Measurements from ENCODE around the gene SYNJ2.

The SYNJ2 gene

DNA sequence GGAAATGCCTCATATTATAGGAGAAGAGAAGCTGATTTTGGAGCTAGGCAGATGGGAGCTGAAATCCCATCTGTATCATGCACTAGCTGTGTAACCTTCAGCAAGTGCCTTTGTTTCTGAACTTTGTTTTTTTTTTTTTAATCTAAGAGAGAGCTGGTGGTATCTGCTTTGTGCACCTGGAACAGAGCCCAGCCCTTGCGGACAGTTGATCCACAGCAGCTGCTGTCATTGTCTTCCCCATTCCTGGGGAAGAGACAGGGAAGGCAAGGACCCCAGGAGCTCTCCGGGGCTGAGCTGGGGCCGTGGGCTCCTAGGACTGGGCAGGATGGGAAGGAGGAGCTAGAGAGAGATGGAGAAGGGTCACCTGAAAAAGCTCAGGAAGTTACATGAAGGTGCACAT, 92.1 kb downstream of the SYNJ2 start:
- Mint-ChIP-seq H3K9me3 (no peaks in the 10 kb centered on the region), H3K27ac (no peak overlapping the region), H3K4me3 (no peak overlapping the region), H3K27me3 (no peaks in the 10 kb centered on the region), H3K36me3 (ENCODE audit: insufficient read depth) (peaks cover 20% of the 10 kb centered on the region), H3K4me1 (ENCODE audit: low read depth in 2 of 2) (peaks cover 4 to 10% of the 10 kb centered on the region in 2 donors)
- ATAC-seq (replicated peaks) (no peak), DNase-seq (no peak)

DNA sequence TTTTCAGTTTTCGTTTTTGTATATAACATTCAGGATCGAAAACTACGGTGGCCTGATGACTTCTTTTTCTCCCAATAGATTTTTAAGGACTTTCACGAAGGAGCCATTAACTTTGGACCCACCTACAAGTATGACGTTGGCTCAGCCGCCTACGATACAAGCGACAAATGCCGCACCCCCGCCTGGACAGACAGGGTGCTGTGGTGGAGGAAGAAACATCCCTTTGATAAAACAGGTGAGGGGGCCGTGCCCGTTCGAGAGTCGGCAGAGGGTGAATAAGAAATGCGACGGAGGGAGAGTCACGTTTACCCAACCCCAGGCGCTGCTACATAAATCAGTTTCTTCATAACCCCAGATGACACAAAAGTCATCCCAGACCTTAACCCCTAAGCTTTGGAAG, 94.9 kb downstream of the SYNJ2 start:
- H3K27me3 Mint-ChIP-seq, result no peaks in the 10 kb centered on the region
- no peak overlapping the region for H3K27ac Mint-ChIP-seq
- no peak for ATAC-seq (replicated peaks)
- H3K9me3 Mint-ChIP-seq, result no peaks in the 10 kb centered on the region
- peaks cover 38% of the 10 kb centered on the region for H3K36me3 Mint-ChIP-seq (ENCODE audit: insufficient read depth)
- DNase-seq, result no peak
- H3K4me3 Mint-ChIP-seq, result no peak overlapping the region
- H3K4me1 Mint-ChIP-seq (ENCODE audit: low read depth in 2 of 2), result peaks cover 4 to 5% of the 10 kb centered on the region in 2 donors

DNA sequence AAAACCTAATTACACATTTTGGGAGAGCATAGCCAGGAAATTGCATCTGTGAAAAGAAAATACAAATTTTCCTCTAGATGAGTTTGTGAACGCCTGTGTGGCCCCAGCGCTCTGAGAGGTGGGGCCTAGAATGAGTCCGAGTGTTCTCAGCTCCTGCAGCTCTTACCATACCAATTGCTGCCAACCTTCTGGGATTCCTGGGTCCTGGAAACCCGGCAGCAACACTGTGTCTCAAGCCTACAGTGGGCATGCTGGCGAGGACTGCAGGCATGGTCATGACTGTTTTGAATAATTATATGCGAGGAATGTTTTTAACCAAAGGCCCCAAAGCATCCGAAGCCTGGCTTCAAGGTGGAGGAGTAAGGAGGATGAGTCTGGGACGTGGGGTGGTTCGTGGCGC, 96.0 kb downstream of the SYNJ2 start:
- ATAC-seq (replicated peaks) (no peak), DNase-seq (no peak)
- H3K9me3 Mint-ChIP-seq, result no peaks in the 10 kb centered on the region
- no peak overlapping the region for H3K4me3 Mint-ChIP-seq
- H3K27ac Mint-ChIP-seq, result no peak overlapping the region
- peaks cover 48% of the 10 kb centered on the region for H3K36me3 Mint-ChIP-seq (ENCODE audit: insufficient read depth)
- no peaks in the 10 kb centered on the region for H3K27me3 Mint-ChIP-seq
- peaks cover 0 to 2% of the 10 kb centered on the region in 2 donors for H3K4me1 Mint-ChIP-seq (ENCODE audit: low read depth in 2 of 2)

DNA sequence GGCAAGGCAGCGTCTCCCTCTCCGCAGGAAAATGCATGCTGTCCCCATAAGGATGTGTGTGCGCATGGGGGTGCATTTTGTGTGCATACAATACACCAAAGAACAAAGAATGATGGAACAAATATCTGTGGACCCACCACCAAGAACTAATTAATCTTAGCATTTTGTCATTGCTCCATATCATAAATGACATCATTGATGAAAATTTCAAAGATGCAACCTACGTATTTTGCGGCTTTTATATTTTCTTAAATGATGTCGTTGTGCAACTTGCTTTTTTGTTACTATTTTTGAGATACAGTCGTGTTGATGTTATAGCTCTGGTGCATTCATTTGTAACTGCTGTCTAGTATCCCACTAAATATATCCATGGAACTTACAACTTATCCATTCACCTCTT, 96.7 kb downstream of the SYNJ2 start:
- DNase-seq, result no peak
- peaks cover 0 to 2% of the 10 kb centered on the region in 2 donors for H3K4me1 Mint-ChIP-seq (ENCODE audit: low read depth in 2 of 2)
- H3K27ac Mint-ChIP-seq, result no peak overlapping the region
- no peak for ATAC-seq (replicated peaks)
- no peaks in the 10 kb centered on the region for H3K9me3 Mint-ChIP-seq
- no peak overlapping the region for H3K4me3 Mint-ChIP-seq
- no peaks in the 10 kb centered on the region for H3K27me3 Mint-ChIP-seq
- peaks cover 54% of the 10 kb centered on the region for H3K36me3 Mint-ChIP-seq (ENCODE audit: insufficient read depth)

DNA sequence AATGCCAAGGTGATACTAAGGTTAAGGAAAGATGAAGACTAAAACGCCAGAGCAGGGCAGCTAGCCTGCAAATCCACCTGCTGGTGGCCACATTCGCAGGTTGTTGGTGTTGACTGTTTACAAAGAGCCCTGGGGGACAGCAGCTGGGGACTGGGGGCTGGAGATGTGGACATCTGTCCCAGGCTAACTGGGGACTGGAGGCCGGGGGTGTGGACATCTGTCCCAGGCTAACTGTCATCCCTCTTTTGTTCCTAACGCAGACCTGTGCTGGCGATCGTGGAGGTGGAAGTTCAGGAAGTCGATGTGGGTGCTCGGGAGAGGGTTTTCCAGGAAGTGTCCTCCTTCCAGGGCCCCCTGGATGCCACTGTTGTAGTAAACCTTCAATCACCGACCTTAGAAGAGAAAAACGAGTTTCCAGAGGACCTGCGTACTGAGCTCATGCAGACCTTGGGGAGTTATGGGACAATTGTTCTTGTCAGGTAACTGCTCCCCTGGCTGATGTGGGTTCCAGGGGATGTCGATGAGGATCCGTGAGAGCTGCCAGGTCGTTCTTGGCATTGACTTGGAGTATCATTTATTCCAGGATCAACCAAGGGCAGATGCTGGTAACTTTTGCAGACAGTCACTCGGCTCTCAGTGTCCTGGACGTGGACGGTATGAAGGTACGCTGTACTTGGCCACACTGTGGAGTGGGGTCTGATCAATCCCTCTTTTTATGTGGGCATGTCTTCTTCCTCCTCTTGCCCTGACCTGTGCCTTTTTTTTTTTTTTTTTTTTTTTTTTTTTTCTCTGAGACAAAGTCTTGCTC, 99.4 kb downstream of the SYNJ2 start:
- H3K4me3 Mint-ChIP-seq, result no peak overlapping the region
- peak overlapping the region in 1 of 2 donors; percentile 42 for H3K27ac Mint-ChIP-seq
- DNase-seq (no peak), ATAC-seq (replicated peaks) (no peak)
- H3K36me3 Mint-ChIP-seq (ENCODE audit: insufficient read depth), result peaks cover 73% of the 10 kb centered on the region
- H3K27me3 Mint-ChIP-seq, result no peaks in the 10 kb centered on the region
- H3K9me3 Mint-ChIP-seq, result no peaks in the 10 kb centered on the region
- peaks cover 0 to 2% of the 10 kb centered on the region in 2 donors for H3K4me1 Mint-ChIP-seq (ENCODE audit: low read depth in 2 of 2)

DNA sequence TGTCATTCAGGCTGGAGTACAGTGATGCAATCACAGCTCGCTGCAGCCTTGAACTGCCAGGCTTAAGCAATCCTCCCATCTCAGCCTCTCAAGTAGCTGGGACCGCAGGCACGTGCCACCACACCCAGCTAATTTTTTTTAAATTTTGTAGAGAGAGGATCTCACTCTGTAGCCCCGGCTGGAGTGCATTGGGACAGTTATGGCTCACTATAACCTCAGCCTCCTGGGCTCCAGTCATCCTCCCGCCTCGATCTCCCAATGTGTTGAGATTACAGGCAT, 99.9 kb downstream of the SYNJ2 start:
- no peak overlapping the region for H3K27ac Mint-ChIP-seq
- H3K9me3 Mint-ChIP-seq, result no peaks in the 10 kb centered on the region
- ATAC-seq (replicated peaks) (no peak), DNase-seq (no peak)
- peaks cover 69% of the 10 kb centered on the region for H3K36me3 Mint-ChIP-seq (ENCODE audit: insufficient read depth)
- no peaks in the 10 kb centered on the region for H3K27me3 Mint-ChIP-seq
- peaks cover 0 to 2% of the 10 kb centered on the region in 2 donors for H3K4me1 Mint-ChIP-seq (ENCODE audit: low read depth in 2 of 2)
- H3K4me3 Mint-ChIP-seq, result no peak overlapping the region

DNA sequence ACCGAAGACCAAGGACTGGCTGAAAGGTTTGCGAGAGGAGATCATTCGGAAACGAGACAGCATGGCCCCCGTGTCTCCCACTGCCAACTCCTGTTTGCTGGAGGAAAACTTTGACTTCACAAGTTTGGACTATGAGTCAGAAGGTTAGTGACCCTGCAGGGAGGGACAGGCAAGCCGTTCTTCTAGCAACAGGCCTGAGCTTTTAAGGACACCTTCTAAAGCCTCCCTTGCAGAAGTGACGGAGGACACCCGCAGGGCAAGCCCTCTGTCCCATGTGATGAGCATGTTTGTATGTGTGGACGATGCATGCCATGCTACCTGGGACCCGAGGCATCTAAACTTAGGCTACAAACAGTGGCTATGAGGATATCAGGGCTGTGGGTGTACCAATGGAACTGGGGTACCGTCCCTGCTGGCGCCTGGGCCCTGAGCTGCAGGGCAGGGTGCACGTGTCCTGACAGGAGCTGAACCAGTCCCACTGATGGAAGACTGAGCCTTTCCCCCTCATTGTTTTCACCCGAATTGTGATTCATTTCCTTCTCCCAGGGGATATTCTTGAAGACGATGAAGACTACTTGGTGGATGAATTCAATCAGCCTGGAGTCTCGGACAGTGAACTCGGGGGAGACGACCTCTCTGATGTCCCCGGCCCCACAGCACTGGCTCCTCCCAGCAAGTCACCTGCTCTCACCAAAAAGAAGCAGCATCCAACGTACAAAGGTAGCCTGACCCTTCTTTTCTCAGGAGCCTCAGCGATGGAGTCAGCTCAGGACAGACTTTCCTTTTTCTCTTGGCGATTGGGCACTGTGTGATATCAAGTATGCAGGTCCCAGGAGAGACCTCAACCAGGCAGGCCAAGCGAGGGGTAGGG, 102.0 kb downstream of the SYNJ2 start:
- Mint-ChIP-seq H3K9me3 (no peaks in the 10 kb centered on the region), H3K27me3 (no peaks in the 10 kb centered on the region), H3K27ac (peak overlapping the region in 1 of 2 donors; percentile 22), H3K4me1 (ENCODE audit: low read depth in 2 of 2) (peaks cover 0 to 2% of the 10 kb centered on the region in 2 donors), H3K4me3 (no peak overlapping the region), H3K36me3 (ENCODE audit: insufficient read depth) (peaks cover 76% of the 10 kb centered on the region)
- no peak for DNase-seq
- ATAC-seq (replicated peaks), result no peak

DNA sequence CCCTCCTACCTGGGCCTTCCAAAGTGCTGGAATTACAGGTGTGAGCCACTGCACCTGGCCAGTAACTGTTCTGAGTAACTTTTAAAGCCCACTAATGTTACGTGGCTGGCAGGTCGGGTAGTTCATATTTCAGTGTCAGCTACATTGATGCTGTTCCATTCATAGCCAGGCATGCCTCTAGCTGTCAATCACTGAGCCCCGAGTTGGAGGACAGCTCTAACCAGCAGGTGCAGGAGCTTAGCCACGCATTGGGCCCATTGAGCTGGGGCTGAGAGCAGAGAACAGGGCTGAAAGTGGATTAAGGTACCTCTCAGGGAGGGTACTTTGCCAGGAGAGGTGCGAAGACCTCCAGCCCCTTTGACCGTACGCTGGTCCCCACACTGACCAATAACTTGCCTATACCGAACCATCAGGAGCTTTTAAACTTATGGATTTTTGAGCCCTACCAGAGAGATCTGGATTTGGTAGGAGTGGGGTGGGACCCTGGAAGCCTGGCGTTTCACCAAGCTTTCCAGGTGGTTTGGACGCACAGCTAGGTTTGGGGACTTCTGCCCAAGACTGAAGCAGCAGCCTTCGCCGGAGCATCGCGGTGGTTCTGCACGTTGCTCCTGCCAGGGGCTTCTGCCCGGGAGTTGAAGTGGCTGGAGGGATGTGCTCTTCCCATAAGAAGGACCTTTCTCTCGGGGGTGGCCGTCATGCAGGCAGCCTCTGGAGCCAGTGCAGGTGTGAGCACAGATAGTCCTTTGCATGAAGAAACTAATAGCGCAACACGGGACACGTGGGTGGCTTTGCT, 103.8 kb downstream of the SYNJ2 start:
- DNase-seq (no peak), ATAC-seq (replicated peaks) (no peak)
- Mint-ChIP-seq H3K4me3 (no peak overlapping the region), H3K4me1 (ENCODE audit: low read depth in 2 of 2) (peaks cover 0 to 2% of the 10 kb centered on the region in 2 donors), H3K9me3 (no peaks in the 10 kb centered on the region), H3K27me3 (no peaks in the 10 kb centered on the region), H3K27ac (peak overlapping the region in 1 of 2 donors; percentile 59), H3K36me3 (ENCODE audit: insufficient read depth) (peaks cover 80% of the 10 kb centered on the region)

DNA sequence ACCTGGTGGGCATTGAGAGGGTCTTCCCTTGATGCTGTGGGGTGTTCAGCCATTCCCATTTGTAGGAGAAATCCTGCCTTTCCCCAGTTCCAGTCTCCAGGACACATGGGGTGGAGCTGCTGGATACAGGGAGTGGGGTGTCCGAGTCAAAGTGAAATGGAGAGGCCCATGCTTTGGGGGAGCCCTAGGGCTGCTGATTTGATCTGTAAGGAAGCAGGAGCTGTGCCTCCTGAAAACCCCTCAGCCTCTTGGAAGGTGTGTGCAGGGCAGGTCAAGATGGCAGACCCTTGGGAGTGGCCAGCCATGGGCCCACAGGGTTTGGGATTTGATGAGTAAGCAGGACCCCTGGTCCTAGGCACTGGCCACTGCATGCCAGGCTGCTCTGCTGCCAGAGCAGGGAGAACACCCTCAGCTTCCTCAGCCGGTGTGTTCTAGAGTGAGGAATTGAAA, 104.4 kb downstream of the SYNJ2 start:
- Mint-ChIP-seq H3K9me3 (no peaks in the 10 kb centered on the region), H3K27me3 (no peaks in the 10 kb centered on the region), H3K4me3 (no peak overlapping the region), H3K27ac (peak overlapping the region in 1 of 2 donors; percentile 59), H3K36me3 (ENCODE audit: insufficient read depth) (peaks cover 73% of the 10 kb centered on the region), H3K4me1 (ENCODE audit: low read depth in 2 of 2) (peaks cover 0 to 2% of the 10 kb centered on the region in 2 donors)
- DNase-seq (no peak), ATAC-seq (replicated peaks) (no peak)

DNA sequence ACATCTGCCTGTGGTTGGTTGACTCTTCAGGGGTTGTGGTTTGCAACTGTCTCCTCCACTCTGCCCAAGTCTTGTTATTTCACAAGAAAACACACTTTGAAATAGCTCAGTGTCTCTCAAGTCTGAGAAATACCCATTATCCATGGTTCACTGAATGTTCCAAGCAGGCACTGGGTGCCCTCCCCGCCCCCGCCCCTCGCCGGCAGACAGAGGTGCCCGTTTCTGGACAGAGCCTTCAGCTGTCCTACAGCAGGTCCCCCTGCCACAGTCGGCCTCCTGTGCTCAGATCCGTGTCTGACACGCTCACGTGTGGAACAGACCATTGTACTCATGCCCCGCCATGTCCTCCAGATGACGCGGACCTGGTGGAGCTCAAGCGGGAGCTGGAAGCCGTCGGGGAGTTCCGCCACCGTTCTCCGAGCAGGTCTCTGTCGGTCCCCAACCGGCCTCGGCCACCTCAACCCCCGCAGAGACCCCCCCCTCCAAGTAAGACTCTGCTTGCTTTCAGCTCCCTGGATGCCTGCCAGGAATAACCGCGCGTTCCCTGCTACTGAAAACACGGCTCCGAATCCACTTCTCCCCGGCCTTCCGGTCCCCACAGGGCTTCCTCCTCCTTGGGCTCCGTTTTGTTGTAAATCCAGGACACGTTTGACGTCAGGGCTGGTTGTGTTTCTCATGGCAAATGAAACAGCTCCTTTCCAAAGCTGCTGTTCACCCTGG, 105.0 kb downstream of the SYNJ2 start:
- no peak for ATAC-seq (replicated peaks)
- H3K4me3 Mint-ChIP-seq, result no peak overlapping the region

DNA sequence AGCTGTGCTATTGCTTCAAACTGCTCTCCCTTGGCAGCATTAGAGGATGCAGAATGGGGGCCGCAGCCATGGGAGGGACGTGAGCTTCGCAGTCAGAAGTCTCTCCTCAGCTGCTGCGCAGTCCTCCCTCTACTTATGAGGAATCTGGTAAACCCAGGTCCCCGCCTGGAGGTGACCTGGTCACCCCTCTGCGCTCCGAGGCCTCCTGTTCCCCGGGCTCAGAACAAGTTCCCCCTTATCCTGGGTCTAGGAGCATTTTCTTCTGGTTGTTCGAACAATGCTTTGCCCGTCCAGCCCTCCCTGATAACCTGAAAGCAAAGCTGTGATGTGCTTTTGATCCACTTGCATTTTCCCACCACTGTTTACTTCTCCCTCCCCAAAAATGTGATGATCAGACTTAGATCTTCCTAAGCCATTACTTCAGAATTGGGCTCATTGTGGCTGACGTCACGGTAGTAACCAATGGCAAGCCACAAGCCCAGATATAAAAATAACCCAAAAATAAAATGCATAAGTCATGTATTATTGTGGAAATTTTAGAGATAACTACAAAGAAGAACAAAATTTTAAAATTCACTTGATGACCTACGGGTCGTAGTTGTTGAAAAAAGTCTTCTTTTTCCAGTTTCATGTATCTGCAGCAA, 105.7 kb downstream of the SYNJ2 start:
- Mint-ChIP-seq H3K27ac (peak overlapping the region in 1 of 2 donors; percentile 23), H3K9me3 (no peaks in the 10 kb centered on the region)

More for the DNA sequence above, 105.0 kb downstream of the SYNJ2 start:
- H3K9me3 Mint-ChIP-seq, result no peaks in the 10 kb centered on the region
- peaks cover 69% of the 10 kb centered on the region for H3K36me3 Mint-ChIP-seq (ENCODE audit: insufficient read depth)
- peak overlapping the region in 1 of 2 donors; percentile 23 for H3K27ac Mint-ChIP-seq
- no peak for DNase-seq
- H3K27me3 Mint-ChIP-seq, result no peaks in the 10 kb centered on the region
- peaks cover 0 to 2% of the 10 kb centered on the region in 2 donors for H3K4me1 Mint-ChIP-seq (ENCODE audit: low read depth in 2 of 2)

DNA sequence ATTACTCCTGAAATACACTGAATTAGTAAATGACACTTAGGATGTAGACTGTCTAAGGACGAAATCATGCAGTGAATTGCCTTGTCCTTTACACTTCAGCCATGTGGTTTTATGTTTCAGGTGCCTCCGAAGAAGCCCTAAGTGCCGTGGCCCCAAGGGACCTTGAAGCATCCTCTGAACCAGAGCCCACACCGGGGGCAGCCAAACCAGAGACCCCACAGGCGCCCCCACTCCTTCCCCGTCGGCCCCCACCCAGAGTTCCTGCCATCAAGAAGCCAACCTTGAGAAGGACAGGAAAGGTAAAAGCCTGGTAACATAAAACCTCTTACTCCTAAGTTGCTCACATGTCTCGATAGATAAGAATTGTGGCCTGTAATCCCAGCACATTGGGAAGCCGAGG, 111.1 kb downstream of the SYNJ2 start:
- Mint-ChIP-seq H3K27me3 (no peaks in the 10 kb centered on the region), H3K36me3 (ENCODE audit: insufficient read depth) (peaks cover 44% of the 10 kb centered on the region), H3K9me3 (no peaks in the 10 kb centered on the region), H3K4me3 (no peak overlapping the region), H3K4me1 (ENCODE audit: low read depth in 2 of 2) (no peaks in the 10 kb centered on the region), H3K27ac (no peak overlapping the region)
- ATAC-seq (replicated peaks), result no peak
- DNase-seq, result no peak

More for the DNA sequence above, 105.7 kb downstream of the SYNJ2 start:
- H3K4me3 Mint-ChIP-seq, result no peak overlapping the region
- peaks cover 70% of the 10 kb centered on the region for H3K36me3 Mint-ChIP-seq (ENCODE audit: insufficient read depth)
- H3K27me3 Mint-ChIP-seq, result no peaks in the 10 kb centered on the region
- no peaks in the 10 kb centered on the region for H3K4me1 Mint-ChIP-seq (ENCODE audit: low read depth in 2 of 2)
- ATAC-seq (replicated peaks) (no peak), DNase-seq (no peak)

All from effector memory CD8-positive, alpha-beta T cell (primary cell).